SW 1271 (cell line): ENCODE data around the gene DMAP1.

Experiments used
- DNase-seq, 2 experiments: peaks; one replicate each; lab custom pipeline; 2025; lab: John Stamatoyannopoulos, UW

Gene DMAP1

GRCh38 chr1:44256762-44257554, 43.7 kb downstream of the DMAP1 start:
- DNase-seq = no peak

GRCh38 chr1:44259090-44259489, 45.8 kb downstream of the DMAP1 start:
- DNase-seq = no peak

- DNase-seq = no peak
Measured at GRCh38 chr1:44260792-44261170, 47.5 kb downstream of the DMAP1 start.

- DNase-seq = no peak
Measured at GRCh38 chr1:44261171-44261817, 48.0 kb downstream of the DMAP1 start.

GRCh38 chr1:44261962-44262361, 48.7 kb downstream of the DMAP1 start:
- DNase-seq = no peak

GRCh38 chr1:44262414-44262813, 49.1 kb downstream of the DMAP1 start:
- DNase-seq = no peak

GRCh38 chr1:44262816-44263567, 49.7 kb downstream of the DMAP1 start:
- DNase-seq = no peak

GRCh38 chr1:44263568-44264450, 50.5 kb downstream of the DMAP1 start:
- DNase-seq = no peak

GRCh38 chr1:44264451-44264771, 51.1 kb downstream of the DMAP1 start:
- no peak for DNase-seq

GRCh38 chr1:44265656-44266358, 52.5 kb downstream of the DMAP1 start:
- DNase-seq = no peak

- DNase-seq = no peak
Measured at GRCh38 chr1:44266400-44267344, 53.4 kb downstream of the DMAP1 start.

GRCh38 chr1:44267438-44267837, 54.2 kb downstream of the DMAP1 start:
- no peak for DNase-seq

- no peak for DNase-seq
Measured at GRCh38 chr1:44268054-44268453, 54.8 kb downstream of the DMAP1 start.
